Bronchial epithelial cell (primary cell): ENCODE measurements around the gene RBAK. TPM values are rescaled to one million over a fixed set of nuclear protein-coding genes. Genes with fewer than 3 reads are reported as not detected.
"Not testable (repeated sequence)": the region's sequence is repeated elsewhere in the genome, so short reads cannot be mapped to it uniquely, and the experiment has no call there.

Source experiments
- DNase-seq: peaks from one replicate; pipeline ENCODE4 v3.0.0-alpha.2; 2010; ENCODE audit warnings: low read depth
- FAIRE-seq: peaks from 2 replicates; lab custom pipeline; 2011; peaks lifted over from hg19 to GRCh38; lab: Jason Lieb, UNC
- H3K27me3 ChIP-seq: 2 replicates; pipeline ENCODE4 v1.5.1; 2011; ENCODE audit warnings: low read length; ENCODE audit not compliant: control insufficient read depth, insufficient read depth
- H3K36me3 ChIP-seq: 2 replicates; pipeline ENCODE4 v1.5.1; 2011; ENCODE audit warnings: low read length; ENCODE audit not compliant: control insufficient read depth, insufficient read depth
- H3K4me3 ChIP-seq: 2 replicates; pipeline ENCODE4 v1.5.1; 2011; ENCODE audit warnings: mild to moderate bottlenecking, low read depth, low read length, control low read depth
- total RNA-seq: library from RNA; depleted of rRNA; stranded (reverse); fragments of >200 nt; gene quantifications from 2 replicates; pipeline ENCODE4 v1.2.1, GENCODE V29; 2014
- TF ChIP-seq, protein P1 (sequence below): IDR thresholded peaks from 2 replicates; pipeline ENCODE4 v1.5.1; 2011; ENCODE audit warnings: mild to moderate bottlenecking, moderate library complexity, low read length, control low read depth, inconsistent platforms; ENCODE audit not compliant: insufficient read depth, severe bottlenecking

RBAK gene
- total RNA-seq, 1 donor from 2014 or later = 10.0 TPM

DNA sequence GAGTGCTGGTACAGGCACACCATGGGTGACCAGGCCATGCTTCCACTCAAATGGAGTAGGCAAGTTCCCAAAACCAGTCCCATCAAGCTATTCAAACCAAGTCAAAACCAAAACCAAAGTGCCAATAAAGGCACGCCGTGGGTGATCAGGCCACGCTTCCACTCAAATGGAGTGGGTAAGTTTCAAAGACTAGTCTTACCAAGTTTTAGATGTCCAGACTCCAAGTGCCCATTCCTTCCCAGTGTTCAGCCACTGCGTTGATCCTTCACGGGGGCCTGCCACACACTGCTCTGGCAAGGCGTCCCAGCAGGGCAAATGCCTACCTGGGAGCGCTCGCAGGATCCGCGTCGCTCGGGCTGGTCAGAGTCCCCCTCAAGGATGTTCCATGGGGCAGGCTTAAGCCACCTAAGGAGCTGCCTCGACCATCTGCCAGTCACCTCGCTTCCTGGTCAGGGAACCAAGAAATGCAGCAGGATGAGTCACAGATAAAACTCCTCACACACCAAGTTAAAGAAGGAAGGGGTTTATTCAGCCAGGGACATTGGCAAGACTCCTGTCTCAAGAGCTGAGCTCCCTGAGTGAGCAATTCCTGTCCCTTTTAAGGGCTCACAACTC lies 17.8 kb upstream of the RBAK start:
- H3K27me3 ChIP-seq, FAIRE-seq, H3K4me3 ChIP-seq, H3K36me3 ChIP-seq: not testable (repeated sequence)
- DNase-seq = peak; percentile 22

DNA sequence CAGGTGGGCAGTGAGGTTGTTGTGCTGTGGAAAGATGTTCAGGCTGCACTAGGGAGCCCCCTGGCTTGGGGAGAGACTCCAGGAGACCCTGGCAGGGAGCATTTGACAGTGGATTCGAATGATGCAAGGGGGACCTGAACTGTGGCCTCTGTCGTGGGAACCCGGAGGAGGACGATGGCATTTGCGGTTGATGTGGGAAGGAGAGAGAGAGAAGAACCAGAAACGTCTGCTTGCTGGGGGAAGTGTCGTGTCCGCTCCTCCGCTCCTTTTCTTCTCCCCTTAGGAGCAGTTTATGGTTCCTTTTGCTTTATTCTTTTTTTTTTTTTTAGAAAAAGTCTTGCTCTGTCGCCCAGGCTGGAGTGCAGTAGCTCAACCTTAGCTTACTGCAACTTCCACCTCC lies 12.5 kb upstream of the RBAK start:
- not testable (repeated sequence) for H3K27me3 ChIP-seq, H3K36me3 ChIP-seq, FAIRE-seq, DNase-seq, H3K4me3 ChIP-seq

DNA sequence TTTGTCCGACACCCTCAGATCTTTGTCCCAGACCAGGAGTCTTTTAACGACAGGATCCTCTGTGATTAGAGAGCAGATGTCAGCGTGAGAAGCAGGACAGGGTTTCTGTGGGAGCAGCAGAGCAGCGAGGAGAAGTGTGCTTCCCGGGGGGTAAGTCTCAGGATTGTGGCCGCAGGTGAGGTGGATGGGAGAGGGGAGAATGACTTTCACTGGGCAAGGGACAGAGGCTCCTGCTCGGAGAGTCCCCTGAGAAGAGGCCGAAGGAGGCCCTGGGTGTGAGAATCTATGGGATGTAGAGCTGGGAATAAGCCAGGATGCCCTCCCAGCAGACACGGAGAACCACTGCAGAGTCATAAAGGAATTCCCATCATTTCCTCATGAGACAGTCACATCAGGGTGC lies 10.4 kb upstream of the RBAK start:
- FAIRE-seq (no peak), DNase-seq (no peak)
- Histone ChIP-seq H3K27me3 (no peaks in the 10 kb centered on the region), H3K36me3 (no peaks in the 10 kb centered on the region), H3K4me3 (no peak overlapping the region)
- TF ChIP-seq, protein P1, sequence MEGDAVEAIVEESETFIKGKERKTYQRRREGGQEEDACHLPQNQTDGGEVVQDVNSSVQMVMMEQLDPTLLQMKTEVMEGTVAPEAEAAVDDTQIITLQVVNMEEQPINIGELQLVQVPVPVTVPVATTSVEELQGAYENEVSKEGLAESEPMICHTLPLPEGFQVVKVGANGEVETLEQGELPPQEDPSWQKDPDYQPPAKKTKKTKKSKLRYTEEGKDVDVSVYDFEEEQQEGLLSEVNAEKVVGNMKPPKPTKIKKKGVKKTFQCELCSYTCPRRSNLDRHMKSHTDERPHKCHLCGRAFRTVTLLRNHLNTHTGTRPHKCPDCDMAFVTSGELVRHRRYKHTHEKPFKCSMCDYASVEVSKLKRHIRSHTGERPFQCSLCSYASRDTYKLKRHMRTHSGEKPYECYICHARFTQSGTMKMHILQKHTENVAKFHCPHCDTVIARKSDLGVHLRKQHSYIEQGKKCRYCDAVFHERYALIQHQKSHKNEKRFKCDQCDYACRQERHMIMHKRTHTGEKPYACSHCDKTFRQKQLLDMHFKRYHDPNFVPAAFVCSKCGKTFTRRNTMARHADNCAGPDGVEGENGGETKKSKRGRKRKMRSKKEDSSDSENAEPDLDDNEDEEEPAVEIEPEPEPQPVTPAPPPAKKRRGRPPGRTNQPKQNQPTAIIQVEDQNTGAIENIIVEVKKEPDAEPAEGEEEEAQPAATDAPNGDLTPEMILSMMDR = no peak

DNA sequence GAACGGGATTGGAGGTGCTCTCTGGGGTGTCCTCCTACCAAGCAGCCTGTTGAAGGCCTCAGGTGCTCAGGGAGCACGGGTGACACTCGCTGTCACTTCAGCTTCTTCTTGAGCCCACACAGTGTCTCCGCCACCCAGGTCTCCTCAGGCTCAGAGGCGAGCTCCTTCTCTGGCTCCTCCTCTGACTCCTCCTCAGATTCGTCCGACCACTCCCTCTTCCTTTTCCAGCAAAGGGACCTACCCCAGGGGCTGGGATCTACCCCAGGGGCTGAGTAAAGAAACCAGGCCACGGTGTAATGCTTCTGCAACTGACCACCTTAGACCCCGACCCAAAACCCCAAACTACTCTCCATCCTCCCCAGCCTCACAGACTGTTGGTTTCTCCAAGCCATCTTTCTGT lies 9.2 kb upstream of the RBAK start:
- FAIRE-seq (no peak), DNase-seq (no peak)
- Histone ChIP-seq H3K27me3 (no peaks in the 10 kb centered on the region), H3K4me3 (no peak overlapping the region), H3K36me3 (no peaks in the 10 kb centered on the region)
- TF ChIP-seq, protein P1 = no peak

DNA sequence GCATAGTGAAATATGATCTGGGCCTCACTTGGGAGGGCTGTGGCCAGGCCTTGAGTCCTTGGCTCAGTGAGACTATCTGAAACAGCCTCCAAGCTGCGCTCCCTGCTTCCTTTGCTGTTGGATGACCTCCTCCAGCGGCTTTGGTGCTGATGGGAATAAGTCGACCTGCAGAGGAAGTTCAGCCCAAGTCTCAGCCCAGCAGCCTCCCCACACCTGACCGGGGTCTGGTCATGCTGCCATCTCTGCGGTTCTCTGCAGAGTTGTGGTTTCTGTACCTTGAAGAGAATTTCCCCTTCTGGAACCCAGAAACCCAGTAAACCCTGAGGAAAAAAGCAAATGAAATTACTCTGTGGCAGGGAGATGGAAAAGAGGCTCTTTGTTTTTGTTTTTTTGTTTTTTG lies 4.6 kb upstream of the RBAK start:
- Histone ChIP-seq H3K27me3 (no peaks in the 10 kb centered on the region), H3K36me3 (no peaks in the 10 kb centered on the region), H3K4me3 (no peak overlapping the region)
- no peak for DNase-seq
- no peak for FAIRE-seq
- TF ChIP-seq, protein P1 = no peak

DNA sequence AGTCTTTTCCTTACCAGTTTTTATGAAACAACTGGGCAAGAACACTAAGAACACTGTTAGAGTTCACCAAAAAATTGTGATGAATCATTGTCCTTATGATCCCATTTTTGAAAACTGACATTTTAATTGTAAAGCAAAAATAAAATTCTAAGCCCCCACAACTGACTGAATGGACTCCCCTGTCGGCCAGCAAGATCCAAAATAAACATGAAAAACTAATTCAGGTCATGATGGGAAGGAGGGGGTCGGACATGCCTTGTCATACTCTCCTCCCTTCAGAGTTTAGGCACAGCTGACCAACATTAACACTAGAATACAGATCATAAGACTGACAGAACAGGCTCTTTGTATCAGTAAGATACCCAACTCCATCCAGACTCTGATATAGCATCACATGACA lies 2.0 kb upstream of the RBAK start:
- DNase-seq (no peak), FAIRE-seq (no peak)
- no peaks in the 10 kb centered on the region for H3K27me3 ChIP-seq
- no peak overlapping the region for H3K4me3 ChIP-seq
- H3K36me3 ChIP-seq = no peaks in the 10 kb centered on the region
- TF ChIP-seq, protein P1 = no peak

DNA sequence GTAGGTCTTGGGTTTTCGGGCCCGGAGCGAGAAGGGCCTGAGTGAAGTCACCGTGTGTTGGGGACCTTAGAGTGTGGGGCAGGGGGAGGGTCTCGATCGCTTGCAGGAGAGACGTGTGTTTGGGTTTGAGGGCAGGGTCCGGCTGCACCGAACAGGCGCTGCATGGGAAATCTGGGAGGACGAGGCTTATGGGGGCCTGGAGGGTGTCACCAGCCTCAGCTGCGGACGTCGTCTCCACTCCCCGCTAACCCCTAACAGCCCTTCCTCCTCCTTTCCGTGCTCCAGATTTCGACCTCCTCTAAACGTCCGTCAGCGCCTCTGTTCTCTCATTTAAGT lies 705 bp downstream of the RBAK start:
- peak overlapping the region; percentile 75 for H3K4me3 ChIP-seq
- H3K36me3 ChIP-seq, DNase-seq, H3K27me3 ChIP-seq, FAIRE-seq: not testable (repeated sequence)

DNA sequence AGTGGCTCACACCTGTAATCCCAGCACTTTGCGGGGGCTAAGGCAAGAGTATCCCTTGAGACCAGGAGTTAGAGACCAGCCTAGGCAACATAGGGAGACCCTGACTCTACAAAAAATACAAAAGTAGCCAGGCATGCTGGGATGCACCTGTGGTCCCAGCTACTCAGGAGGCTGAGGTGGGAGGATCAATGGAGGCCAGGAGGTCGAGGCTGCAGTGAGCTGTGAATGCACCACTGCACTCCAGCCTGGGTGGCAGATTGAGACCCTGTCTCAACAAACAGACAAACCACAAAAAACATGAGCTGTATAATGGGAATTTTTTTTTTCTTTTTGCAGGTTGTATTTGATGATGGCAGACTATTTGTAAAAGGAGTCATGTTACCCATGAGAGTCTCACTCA lies 1.5 kb downstream of the RBAK start:
- DNase-seq, H3K27me3 ChIP-seq, H3K36me3 ChIP-seq, FAIRE-seq, H3K4me3 ChIP-seq: not testable (repeated sequence)
